Peyer's patch (tissue), 4 donors: ENCODE results near the gene FUBP3.

Experiments used
- POLR2A ChIP-seq, 2 donors: fragments of 450-650 bp; IDR thresholded peaks; one replicate each; pipeline ENCODE4 v1.5.1; 2017; ENCODE audit warnings: antibody characterized with exemption in 2 of 2, mild to moderate bottlenecking in 2 of 2, moderate library complexity in 2 of 2
- TF ChIP-seq, protein P1 (sequence below), 6 experiments: fragments of 450-650 bp in 4 of 6; fragments of 200-600 bp in 2 of 6; sonication (generic) in 1 of 6; IDR thresholded peaks; one replicate each; pipeline ENCODE4 v1.5.1; 2017 to 2019; ENCODE audit warnings: antibody characterized with exemption in 6 of 6, mild to moderate bottlenecking in 3 of 6, moderate library complexity in 1 of 6

DNA sequence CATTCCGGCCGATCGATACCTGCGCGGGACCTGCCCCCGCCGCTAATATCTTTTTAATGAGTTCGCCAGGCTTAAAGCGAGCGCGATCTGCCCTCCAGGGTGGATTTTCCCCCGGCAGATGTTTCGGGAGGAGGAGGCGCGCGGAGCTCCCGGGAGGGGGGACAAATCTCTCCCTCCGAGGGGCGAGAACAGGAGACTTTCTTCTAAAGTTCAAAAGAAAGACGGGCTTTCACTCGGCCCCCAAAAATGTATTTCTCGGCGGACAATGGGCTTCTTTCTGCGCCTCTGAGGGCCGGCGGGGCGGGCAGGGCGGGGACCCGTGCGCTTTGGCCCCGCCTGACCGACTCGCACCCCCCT lies 80.9 kb downstream of the FUBP3 start:
- TF ChIP-seq, protein P1, sequence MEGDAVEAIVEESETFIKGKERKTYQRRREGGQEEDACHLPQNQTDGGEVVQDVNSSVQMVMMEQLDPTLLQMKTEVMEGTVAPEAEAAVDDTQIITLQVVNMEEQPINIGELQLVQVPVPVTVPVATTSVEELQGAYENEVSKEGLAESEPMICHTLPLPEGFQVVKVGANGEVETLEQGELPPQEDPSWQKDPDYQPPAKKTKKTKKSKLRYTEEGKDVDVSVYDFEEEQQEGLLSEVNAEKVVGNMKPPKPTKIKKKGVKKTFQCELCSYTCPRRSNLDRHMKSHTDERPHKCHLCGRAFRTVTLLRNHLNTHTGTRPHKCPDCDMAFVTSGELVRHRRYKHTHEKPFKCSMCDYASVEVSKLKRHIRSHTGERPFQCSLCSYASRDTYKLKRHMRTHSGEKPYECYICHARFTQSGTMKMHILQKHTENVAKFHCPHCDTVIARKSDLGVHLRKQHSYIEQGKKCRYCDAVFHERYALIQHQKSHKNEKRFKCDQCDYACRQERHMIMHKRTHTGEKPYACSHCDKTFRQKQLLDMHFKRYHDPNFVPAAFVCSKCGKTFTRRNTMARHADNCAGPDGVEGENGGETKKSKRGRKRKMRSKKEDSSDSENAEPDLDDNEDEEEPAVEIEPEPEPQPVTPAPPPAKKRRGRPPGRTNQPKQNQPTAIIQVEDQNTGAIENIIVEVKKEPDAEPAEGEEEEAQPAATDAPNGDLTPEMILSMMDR (IDR thresholded peaks at IDR 0.05): no peak
- no peak for TF ChIP-seq POLR2A (IDR thresholded peaks at IDR 0.05)
